Heart left ventricle (tissue), 13 donors: ENCODE data around the gene CDC42EP4.

Experiments used
- POLR2A ChIP-seq, 2 donors: fragments of 450-650 bp; IDR thresholded peaks; one replicate each; pipeline ENCODE4 v1.6.1; 2017; ENCODE audit warnings: antibody characterized with exemption in 2 of 2, mild to moderate bottlenecking in 2 of 2, moderate library complexity in 2 of 2
- TF ChIP-seq, protein P1 (sequence below), 12 donors: fragments of 200-600 bp; sonication (generic) in 4 of 12; IDR thresholded peaks; one replicate each; pipeline versions ENCODE4 v1.5.0 to v1.8.0; 2018 to 2022; ENCODE audit warnings: antibody characterized with exemption in 12 of 12, mild to moderate bottlenecking in 5 of 12
- donor health status: ischemic (EF 13 %, LVEDD 7.1; RV severe dilation, severe dysfunction).
- donor health status: DM: no; HTN: yes; CAD: no.
- donor health status: DM: no; HTN: no; CAD: no.
- donor health status: ischemic (EF 25% LVEDD 6.9; RV normal size, moderate dysfunction).
- donor health status: ischemic (EF 25% LVEDD 5.7; RV mildly dilated, moderate dysfunction).
- donor health status: ischemic (EF 35%, LVEDD 5.7; RV mildly dilated, moderate dysfunction).
- donor health status: nonischemic (EF 11% LVEDD 7.7; RV severe dilation, severe dysfunction).
- donor health status: DM: yes; HTN: yes; CAD: no.
- donor health status: PGD.
- donor health status: ischemic (EF 29% LVEDD 5.4; RV normal size, mild dysfunction).
- donor health status: nonischemic (EF 23%, LVEDD 6.1; RV moderate dilation, normal function).

DNA sequence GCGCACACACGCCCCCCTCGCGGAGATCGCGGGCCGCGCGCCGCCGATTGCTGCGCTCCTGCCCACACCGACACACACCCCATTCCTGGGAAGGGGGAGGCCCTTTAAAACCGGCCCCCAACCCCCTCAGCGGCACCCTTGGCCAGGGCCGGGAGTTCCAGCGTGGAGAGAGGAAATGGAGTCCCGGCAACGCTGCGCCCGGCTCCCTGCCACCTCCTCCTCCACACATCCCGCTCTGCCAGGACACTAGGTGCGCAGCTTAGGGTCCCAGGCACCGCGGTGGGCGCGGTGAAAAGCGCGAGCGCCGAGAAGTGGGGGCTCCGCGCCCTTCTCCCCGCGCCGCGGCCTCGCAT is 397 bp downstream of the CDC42EP4 start:
- no peak for TF ChIP-seq POLR2A (IDR thresholded peaks at IDR 0.05)
- TF ChIP-seq, protein P1, sequence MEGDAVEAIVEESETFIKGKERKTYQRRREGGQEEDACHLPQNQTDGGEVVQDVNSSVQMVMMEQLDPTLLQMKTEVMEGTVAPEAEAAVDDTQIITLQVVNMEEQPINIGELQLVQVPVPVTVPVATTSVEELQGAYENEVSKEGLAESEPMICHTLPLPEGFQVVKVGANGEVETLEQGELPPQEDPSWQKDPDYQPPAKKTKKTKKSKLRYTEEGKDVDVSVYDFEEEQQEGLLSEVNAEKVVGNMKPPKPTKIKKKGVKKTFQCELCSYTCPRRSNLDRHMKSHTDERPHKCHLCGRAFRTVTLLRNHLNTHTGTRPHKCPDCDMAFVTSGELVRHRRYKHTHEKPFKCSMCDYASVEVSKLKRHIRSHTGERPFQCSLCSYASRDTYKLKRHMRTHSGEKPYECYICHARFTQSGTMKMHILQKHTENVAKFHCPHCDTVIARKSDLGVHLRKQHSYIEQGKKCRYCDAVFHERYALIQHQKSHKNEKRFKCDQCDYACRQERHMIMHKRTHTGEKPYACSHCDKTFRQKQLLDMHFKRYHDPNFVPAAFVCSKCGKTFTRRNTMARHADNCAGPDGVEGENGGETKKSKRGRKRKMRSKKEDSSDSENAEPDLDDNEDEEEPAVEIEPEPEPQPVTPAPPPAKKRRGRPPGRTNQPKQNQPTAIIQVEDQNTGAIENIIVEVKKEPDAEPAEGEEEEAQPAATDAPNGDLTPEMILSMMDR (IDR thresholded peaks at IDR 0.05) = no peak
